Posterior cingulate gyrus (tissue), 11 donors: ENCODE results near the gene SGK1.
"Not testable (repeated sequence)": the region's sequence is repeated elsewhere in the genome, so short reads cannot be mapped to it uniquely, and the experiment has no call there.

Experiments
- DNase-seq, 10 donors: peaks; one replicate each; pipeline versions ENCODE4 v3.0.0 to v3.0.0-alpha.2; 2020 to 2021; ENCODE audit warnings: mixed read lengths in 3 of 10
- intact Hi-C: fragments of 100-400 bp; cut with DNase I; formaldehyde crosslinking; loops from one replicate; pipeline ENCODE4 v1.15.1; 2023

The SGK1 gene

DNA sequence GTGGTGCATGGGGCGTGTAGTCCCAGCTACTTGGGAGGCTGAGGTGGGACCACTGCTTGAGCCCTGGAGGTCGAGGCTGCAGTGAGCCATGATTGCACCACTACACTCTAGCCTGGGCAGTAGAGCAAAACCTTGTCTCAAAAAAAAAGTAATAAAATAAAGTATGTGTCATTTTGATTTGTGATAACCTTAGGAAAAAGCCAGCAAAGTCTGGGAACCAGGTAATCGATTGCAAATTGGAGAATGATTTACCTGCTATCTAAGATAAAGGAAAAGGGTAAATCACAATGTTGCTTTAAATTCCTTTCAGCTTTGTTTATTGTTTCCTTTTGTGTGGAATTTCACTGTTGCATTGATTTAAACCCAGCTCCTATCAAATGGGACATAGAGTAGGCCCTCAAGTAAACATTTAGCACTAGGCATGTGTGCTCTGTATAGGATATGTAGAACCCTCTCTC is 59.0 kb downstream of the SGK1 start:
- no peak for DNase-seq
- intact Hi-C loops: no loop called here

DNA sequence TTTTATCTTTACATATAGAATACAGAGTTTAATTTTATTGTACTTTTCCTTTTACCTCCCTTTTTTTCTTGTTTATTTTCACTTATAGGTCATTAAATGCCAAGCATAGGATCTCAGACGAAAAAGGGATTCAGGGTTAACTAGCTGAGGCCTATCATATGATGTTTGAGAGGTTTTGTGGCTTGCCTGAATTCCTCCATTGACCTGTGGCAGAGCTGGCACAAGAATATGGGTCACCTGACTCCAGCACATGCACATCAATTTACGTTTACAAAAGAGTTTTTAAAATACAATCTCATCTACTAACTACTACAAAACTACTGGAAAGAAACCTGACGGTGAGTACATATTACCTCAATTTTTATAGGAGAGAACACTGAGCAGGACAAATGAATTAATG is 60.4 kb downstream of the SGK1 start:
- DNase-seq: no peak
- intact Hi-C loops: no loop called here

- DNase-seq: peak in 1 of 10 donors; percentile 57
- intact Hi-C loops: no loop called here
These were observed 61.0 kb downstream of the SGK1 start for GRCh38 chr6:134256862-134257261.

GRCh38 chr6:134255280-134255679 is 62.6 kb downstream of the SGK1 start:
- intact Hi-C loops, DNase-seq: not testable (repeated sequence)

DNA sequence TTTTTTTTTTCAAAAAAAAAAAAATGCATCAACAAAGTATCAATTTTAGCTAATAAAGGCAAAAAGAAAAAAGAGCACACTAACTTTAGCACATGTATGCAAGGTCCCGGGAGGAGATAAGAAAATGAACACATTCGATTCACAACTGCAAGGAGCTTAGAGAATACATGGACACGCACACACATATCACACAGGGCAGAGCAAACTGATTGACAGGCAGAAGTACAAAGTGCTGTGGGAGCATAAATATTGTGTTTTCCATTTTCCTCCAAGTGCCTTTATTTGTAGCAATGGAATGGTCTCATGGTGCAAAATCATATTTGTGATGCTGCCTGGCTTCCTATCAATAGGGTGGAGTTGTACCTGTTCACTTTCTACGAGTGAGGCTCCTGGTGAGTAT is 63.8 kb downstream of the SGK1 start:
- intact Hi-C loops: loop anchor here (5.0 kb wide), 1 partner anchor 77 kb away; no protein-coding TSS in a partner anchor
- DNase-seq: no peak

GRCh38 chr6:134253681-134254080 is 64.2 kb downstream of the SGK1 start:
- intact Hi-C loops: loop anchor here (5.0 kb wide), 1 partner anchor 76 kb away; no protein-coding TSS in a partner anchor

DNA sequence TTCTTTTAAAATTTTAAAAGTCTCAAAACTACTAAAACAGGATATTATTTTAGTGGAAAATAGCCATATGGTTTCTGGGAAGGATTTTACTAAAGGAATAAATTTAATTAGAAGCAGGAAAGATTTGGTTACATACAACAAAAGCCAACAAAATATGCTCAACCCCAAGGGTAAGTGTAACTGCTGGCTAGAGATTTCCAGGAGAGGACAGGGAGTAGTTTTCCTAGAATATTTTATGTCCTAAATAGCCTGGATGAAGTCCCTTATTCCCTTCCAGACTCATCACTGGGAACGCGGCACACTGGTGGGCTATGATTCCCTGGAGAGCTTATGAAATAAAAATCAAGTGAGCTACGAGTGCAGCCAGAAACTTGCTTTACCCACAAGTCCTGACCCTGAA is 66.6 kb downstream of the SGK1 start:
- no peak for DNase-seq
- intact Hi-C loops: loop anchor here (5.0 kb wide), 1 partner anchor 74 kb away; no protein-coding TSS in a partner anchor

More at GRCh38 chr6:134253681-134254080, 64.2 kb downstream of the SGK1 start:
- DNase-seq: peak in 3 of 10 donors; percentile 10 to 73 (median 40)

- intact Hi-C loops: loop anchor here (5.0 kb wide), 1 partner anchor 73 kb away; no protein-coding TSS in a partner anchor
- DNase-seq: no peak
These were observed 67.1 kb downstream of the SGK1 start for GRCh38 chr6:134250776-134251175.

DNA sequence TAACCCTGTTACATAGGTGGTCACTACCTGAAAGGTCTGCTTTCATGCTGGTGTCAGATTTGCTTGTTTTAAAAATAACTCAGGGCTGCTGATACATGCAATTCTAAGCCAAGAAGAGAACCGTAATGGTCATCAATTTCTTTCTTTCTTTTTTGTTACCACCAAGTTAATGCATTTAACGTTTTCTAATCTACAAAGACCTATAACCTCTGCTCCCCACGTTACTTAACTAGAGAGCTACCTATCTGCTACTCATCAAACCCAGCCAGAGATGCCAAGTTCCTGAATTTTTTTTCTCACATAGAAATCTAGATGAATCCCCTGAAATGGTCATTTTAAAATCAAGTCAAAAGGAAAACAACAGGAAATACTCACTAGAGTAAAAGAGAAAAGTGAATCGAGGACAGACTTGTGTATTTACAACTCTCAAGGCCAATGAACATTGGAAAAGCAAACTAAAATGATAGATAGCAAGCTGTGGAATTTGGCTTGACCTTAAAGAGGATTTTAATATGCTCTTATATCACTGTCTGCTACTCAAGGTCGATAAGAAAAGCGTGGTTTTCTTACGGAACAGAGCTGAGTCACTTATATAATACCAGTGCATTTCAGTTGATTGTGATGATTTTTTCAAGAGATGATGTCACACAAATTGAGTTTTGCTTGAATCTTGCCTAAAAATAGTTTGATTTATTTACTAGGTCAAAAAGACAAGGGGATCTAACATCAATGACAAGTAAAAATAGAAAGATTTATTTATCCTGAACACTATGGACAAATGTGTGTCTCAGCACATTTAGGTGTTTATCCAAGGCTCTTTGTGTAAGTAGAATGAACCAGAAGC is 67.9 kb downstream of the SGK1 start:
- intact Hi-C loops: loop anchor here (5.0 kb wide), 1 partner anchor 73 kb away; no protein-coding TSS in a partner anchor

DNA sequence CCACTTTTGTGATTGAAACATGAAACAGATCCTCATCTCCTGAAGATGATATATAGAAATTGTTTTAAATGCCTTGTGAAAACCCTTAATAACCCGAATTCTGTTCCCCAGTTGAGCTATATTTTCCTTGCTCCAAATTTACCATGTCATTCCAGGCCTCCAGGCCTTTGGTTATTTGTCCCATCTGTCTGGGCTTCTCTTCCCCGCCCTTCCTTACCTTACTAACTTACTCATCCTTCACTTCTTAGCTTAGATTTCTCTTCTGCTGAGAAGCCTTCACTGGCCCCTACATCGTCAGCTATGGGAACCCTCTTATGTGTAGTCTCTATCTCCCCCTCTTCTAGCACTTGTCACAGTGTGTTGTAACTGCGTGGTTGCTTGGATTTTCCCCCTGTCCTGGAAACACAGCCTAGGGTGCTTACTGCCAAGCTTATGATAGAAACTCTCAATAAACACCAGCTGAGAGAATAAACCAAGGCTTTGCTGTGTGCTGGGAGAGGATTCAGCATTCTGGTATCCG is 68.6 kb downstream of the SGK1 start:
- no peak for DNase-seq
- intact Hi-C loops: no loop called here

More for the DNA sequence above, 67.9 kb downstream of the SGK1 start:
- no peak for DNase-seq

- DNase-seq: no peak
- intact Hi-C loops: no loop called here
These were observed 69.9 kb downstream of the SGK1 start for GRCh38 chr6:134247844-134248580.

DNA sequence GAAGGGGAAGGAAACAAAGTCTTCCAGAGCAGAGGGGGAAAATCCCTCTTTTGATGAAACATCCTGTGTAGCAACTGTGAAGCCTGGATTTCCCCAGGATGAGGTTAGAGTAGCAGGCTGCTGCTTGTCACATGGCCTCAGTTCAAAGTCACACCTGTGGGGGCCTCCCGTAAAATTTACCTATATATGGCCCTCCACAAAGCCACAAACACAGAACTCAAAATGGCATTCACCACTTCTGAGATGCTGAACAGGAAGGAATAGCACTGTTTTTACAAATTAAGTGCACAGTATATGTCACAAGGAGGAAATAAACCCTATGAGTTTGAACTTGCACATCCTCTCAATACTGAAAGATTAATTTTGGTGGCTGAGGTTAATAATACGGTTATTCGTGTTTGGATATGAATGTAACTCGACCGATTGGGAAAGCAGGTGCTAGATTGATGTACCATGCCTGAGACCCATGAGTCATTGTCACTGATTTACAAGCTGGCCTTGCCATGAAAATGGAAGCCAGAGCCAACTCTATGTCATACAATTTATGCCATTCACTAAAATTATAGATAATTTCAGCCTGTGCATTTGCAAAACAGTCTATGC is 70.6 kb downstream of the SGK1 start:
- no peak for DNase-seq
- intact Hi-C loops: no loop called here

- intact Hi-C loops: no loop called here
- no peak for DNase-seq
These were observed 72.2 kb downstream of the SGK1 start for GRCh38 chr6:134245706-134246105.

GRCh38 chr6:134245041-134245440 is 72.9 kb downstream of the SGK1 start:
- no peak for DNase-seq
- intact Hi-C loops: no loop called here

- peak in 2 of 10 donors; percentile 33 to 81 for DNase-seq
These were observed 77.1 kb downstream of the SGK1 start for GRCh38 chr6:134240665-134241431.

GRCh38 chr6:134238960-134239795 is 78.7 kb downstream of the SGK1 start:
- peak in 1 of 10 donors; percentile 22 for DNase-seq
- intact Hi-C loops: no loop called here

More at GRCh38 chr6:134240665-134241431, 77.1 kb downstream of the SGK1 start:
- intact Hi-C loops: no loop called here

- DNase-seq: no peak
- intact Hi-C loops: no loop called here
These were observed 79.9 kb downstream of the SGK1 start for GRCh38 chr6:134238006-134238405.

DNA sequence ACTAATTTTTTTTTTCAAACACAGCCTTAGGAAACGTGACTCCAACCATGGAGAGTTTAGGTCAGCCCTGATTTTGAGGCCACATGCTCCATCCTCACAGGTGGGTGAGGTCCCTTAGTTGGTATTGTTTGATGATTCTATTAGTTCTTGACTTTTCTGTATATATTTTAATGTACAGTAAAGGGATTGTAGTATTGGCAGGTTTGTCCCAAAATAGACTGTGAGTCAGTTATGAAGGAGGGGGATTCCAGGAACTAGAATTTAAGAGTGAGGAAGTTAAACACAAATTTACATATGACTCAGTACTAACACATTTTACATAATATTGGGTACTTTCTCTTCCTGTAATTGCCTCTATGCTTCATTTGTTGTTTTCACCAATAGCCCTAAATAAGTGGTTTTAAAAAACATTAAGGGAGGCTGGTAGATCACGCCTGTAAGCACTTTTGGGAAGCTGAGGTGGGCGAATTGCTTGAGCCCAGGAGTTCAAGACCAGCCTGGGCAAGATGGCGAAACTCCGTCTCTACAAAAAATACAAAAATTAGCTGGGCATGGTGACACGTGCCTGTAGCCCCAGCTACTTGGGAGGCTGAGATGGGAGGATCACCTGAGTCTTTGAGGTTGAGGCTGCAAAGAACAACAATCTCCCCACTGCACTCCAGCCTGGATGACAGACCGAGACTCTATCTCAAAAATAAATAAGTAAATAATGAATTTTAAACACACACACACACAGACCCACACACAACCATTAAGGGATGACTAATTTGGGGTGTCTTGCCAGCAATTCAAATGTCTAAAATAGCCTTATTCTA is 81.8 kb downstream of the SGK1 start:
- no peak for DNase-seq
- intact Hi-C loops: no loop called here
